HEK293T (cell line): ENCODE data around the gene DCDC2C.

Experiments
- FOXA1 ChIP-seq: fragments of 450-650 bp; IDR thresholded peaks from 2 replicates; pipeline ENCODE4 v1.6.1; 2016; ENCODE audit warnings: mild to moderate bottlenecking
- HDGF ChIP-seq: fragments of 450-650 bp; IDR thresholded peaks from 2 replicates; pipeline ENCODE4 v1.6.1; 2017; ENCODE audit warnings: antibody characterized with exemption, borderline replicate concordance
- SP1 ChIP-seq: fragments of 450-650 bp; IDR thresholded peaks from 2 replicates; pipeline ENCODE4 v1.6.1; 2017

DNA sequence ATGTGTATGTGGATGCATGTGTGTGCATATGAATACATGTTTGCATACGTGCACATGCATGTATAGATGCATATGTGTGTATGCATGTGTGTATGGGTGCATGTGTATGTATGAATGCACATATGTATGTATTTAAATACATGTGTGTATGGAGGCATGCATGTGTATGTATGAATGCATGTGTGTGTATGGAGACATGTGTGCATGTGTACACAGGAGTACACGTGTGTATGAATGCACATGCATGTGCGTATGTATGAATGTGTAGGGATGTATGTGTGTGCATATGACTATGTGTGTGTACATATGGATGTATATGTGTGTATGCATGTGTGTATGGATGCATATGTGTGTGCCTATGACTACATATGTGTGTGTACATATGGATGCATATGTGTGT lies 51.9 kb downstream of the DCDC2C start:
- TF ChIP-seq SP1 (no peak), FOXA1 (no peak), HDGF (no peak)
